ENCODE data around the gene TTLL11.

TTLL11 gene

DNA sequence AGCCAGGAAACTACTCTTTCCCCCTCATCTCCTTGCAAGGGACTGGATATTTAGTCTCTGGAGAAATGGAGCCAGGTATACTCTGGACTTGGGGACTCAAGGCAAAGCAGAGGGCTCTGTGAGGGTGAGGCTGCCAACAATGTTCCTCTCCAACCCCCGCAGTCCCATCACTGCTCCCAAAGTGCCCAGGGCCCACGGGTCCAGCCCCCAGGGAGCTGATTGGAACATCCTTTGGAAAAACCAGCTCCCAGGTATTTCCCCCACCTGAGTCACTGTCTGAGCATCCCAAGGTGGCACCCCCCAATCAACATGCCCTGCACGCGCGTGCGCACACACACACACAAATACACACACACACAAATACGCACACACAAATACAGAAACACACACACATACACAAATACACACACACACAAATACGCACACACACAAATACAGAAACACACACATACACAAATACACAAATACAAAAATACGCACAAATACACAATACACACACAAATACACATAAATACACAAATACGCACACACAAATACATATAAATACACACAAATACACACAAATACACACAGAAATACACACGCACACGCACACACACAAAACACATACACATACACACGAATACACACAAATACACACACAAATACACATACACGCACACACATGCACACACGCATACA lies 304.3 kb downstream of the TTLL11 start:
- DNase-seq (ENCODE audit: extremely low spot score), result no peak
- CTCF ChIA-PET, result no interaction called here
- no peak for TF ChIP-seq CTCF (IDR thresholded peaks at IDR 0.05; ENCODE audit: control extremely low read depth, extremely low read depth, low read depth, missing control alignments)
- POLR2A ChIA-PET, result no interaction called here

- CTCF ChIA-PET, result no interaction called here
- DNase-seq (ENCODE audit: extremely low spot score), result no peak
- no peak for TF ChIP-seq CTCF (IDR thresholded peaks at IDR 0.05; ENCODE audit: control extremely low read depth, extremely low read depth, low read depth, missing control alignments)
- POLR2A ChIA-PET, result no interaction called here
Observed at GRCh38 chr9:121786998-121787422, 306.1 kb downstream of the TTLL11 start.

- POLR2A ChIA-PET, result no interaction called here
- CTCF ChIA-PET, result no interaction called here
- DNase-seq (ENCODE audit: extremely low spot score), result no peak
- no peak for TF ChIP-seq CTCF (IDR thresholded peaks at IDR 0.05; ENCODE audit: control extremely low read depth, extremely low read depth, low read depth, missing control alignments)
Observed at GRCh38 chr9:121786543-121786948, 306.6 kb downstream of the TTLL11 start.

DNA sequence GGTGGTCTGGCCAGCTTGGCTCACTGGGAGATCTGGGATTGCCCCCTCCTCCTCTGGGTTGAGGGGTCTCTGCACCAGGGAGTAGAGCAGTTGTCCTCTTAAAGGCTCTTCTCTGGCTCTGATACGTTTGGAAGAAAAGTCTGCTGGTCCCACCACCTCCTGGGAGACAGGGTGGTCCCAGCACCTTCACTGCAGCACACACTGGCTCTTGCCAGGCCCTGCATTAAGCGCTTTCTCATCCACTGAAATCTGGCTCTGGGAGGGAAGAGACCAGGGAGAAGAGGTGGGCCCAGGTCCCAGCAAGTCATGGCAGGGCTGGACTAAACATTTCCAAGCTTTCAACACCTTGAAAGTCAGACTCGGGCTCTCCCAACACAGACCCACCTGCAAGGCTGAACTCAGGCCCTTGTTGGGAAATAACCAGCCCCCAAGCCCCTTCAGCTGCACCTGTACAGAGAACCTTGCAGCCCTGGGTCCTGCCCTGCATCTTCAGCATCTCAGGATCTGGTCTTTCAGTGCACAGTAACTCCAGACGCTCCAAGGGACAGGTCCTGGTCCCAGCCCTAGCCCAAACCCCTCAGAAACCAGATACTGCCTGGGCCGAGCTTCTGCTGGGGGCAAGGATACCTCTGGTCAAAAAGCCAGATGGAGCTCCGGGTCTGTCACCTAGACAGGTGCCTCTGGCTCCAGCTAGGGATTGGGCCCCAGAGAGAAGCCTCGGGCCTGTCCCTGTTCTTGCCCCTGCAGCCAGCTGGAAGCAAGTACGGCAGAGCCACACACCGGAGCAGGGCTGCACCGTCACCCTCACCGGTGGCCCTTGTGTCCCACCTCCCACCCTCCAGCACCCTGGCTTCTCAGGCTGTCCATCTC lies 307.2 kb downstream of the TTLL11 start:
- CTCF ChIA-PET, result no interaction called here
- DNase-seq (ENCODE audit: extremely low spot score), result no peak
- TF ChIP-seq CTCF (IDR thresholded peaks at IDR 0.05; ENCODE audit: control extremely low read depth, extremely low read depth, low read depth, missing control alignments), result no peak
- POLR2A ChIA-PET, result no interaction called here

DNA sequence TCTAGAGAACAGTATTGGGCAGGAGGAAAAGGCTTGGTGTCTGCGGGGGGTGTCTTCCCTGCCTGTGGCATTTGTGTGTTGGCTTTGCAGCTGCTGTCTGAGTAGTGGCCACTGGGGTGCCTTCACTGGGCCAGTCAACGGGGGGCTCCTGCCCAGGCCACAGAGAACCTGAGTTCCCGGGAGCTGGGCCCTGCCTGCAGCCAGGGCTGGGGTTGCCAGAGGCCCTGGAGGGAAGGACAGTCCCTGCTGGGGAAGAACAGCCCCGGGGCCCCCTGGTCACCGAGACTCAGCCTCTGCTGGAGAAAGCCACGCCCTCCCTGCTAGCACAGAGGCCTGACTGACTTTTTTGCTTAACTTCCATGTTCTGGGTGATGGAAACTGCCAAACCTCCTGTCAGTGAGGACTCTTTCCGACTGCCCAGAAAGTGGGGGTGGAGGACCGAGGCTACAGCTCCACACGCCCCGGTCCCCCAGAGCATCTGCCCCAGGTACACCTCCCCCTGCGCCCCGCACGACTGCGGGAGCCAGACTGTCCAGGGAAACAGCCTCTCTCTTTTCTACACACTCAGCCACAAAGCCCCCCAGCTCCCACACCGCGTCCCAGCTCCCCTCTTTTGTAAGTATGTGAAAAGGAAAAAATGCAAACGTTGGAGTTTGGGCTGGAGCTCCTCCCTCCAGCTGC lies 308.2 kb downstream of the TTLL11 start:
- CTCF ChIA-PET, result no interaction called here
- no peak for TF ChIP-seq CTCF (IDR thresholded peaks at IDR 0.05; ENCODE audit: control extremely low read depth, extremely low read depth, low read depth, missing control alignments)
- POLR2A ChIA-PET, result no interaction called here
- DNase-seq (ENCODE audit: extremely low spot score), result no peak

Data from GM10248 (cell line).